ENCODE measurements around the gene EFHB.

The EFHB gene

GRCh38 chr3:19967812-19968211 lies 33.8 kb upstream of the EFHB start:
- Histone ChIP-seq H3K4me3 (ENCODE audit: low read depth, low read length) (no peak overlapping the region), H3K27ac (ENCODE audit: extremely low read depth, low read depth, low read length) (no peak overlapping the region), H3K9me3 (ENCODE audit: control insufficient read depth, insufficient read depth, low read depth, low read length) (no peaks in the 10 kb centered on the region), H3K36me3 (ENCODE audit: control insufficient read depth in 2 of 2, insufficient read depth in 1 of 2, low read length in 2 of 2) (peaks cover 10 to 15% of the 10 kb centered on the region in 2 experiments), H3K4me1 (ENCODE audit: control insufficient read depth, insufficient read depth, low read length) (no peaks in the 10 kb centered on the region)
- ChIA-PET CTCF (no interaction called here), POLR2A (no interaction called here)
- no peak for TF ChIP-seq ZNF518A (tag by site-specific recombination; conservative IDR thresholded peaks at IDR 0.05; ENCODE audit: low read depth)
- TF ChIP-seq ZNF473 (tag by site-specific recombination; IDR thresholded peaks at IDR 0.05), result no peak
- TF ChIP-seq WT1 (tag by site-specific recombination; IDR thresholded peaks at IDR 0.05), result no peak
- no peak for TF ChIP-seq HOXC10 (CRISPR knock-in tag; IDR thresholded peaks at IDR 0.05)
- TF ChIP-seq ZBTB21 (tag by site-specific recombination; IDR thresholded peaks at IDR 0.05), result no peak
- no peak for TF ChIP-seq ZNF645 (tag by site-specific recombination; IDR thresholded peaks at IDR 0.05)
- TF ChIP-seq ZBTB44 (tag by site-specific recombination; IDR thresholded peaks at IDR 0.05), result no peak
- TF ChIP-seq YY1 (tag by site-specific recombination; IDR thresholded peaks at IDR 0.05), result no peak
- TF ChIP-seq MEIS1 (CRISPR knock-in tag; IDR thresholded peaks at IDR 0.05; ENCODE audit: borderline replicate concordance), result no peak
- no peak for TF ChIP-seq PATZ1 (tag by site-specific recombination; IDR thresholded peaks at IDR 0.05)
- no peak for TF ChIP-seq ZSCAN16 (tag by site-specific recombination; IDR thresholded peaks at IDR 0.05)
- no peak for TF ChIP-seq ZNF580 (tag by site-specific recombination; IDR thresholded peaks at IDR 0.05)
- no peak for TF ChIP-seq PRDM10 (tag by site-specific recombination; IDR thresholded peaks at IDR 0.05)
- no peak for TF ChIP-seq ZNF560 (tag by site-specific recombination; IDR thresholded peaks at IDR 0.05; ENCODE audit: borderline replicate concordance)

Data from HEK293 (cell line).